A673 (cell line): ENCODE measurements around the gene WNT2. TPM values are rescaled to one million over a fixed set of nuclear protein-coding genes. Genes with fewer than 3 reads are reported as not detected.
A peak's percentile ranks its signal among the peaks of the same experiment; 100 is the strongest.

Experiments used
- BruUV-seq: library from RNA; stranded (reverse); fragments of 400-500 nt; replicated peaks from 2 replicates; lab custom pipeline; 2021; lab: Mats Ljungman, UMichigan
- CTCF ChIA-PET: fragments of 300-600 bp; sonication (Branson Sonifier 250); formaldehyde crosslinking; loops from one replicate; lab custom pipeline; 2022; ENCODE audit warnings: antibody characterized with exemption; lab: Charles Lee
- POLR2A ChIA-PET: fragments of 300-600 bp; sonication (Branson Sonifier 250); formaldehyde crosslinking; loops from one replicate; lab custom pipeline; 2022; ENCODE audit warnings: antibody characterized with exemption; ENCODE audit not compliant: low non-redundant PET; lab: Charles Lee
- DNase-seq: peaks from one replicate; pipeline ENCODE4 v3.0.0-alpha.2; 2015; ENCODE audit warnings: low spot score
- H3K27ac ChIP-seq: fragments of 200-600 bp; sonication (generic); 2 replicates; pipeline ENCODE4 v1.5.1; 2016; ENCODE audit warnings: mixed run types, low read depth, mild to moderate bottlenecking, mixed read lengths, antibody characterized with exemption, low read length; ENCODE audit not compliant: poor library complexity, severe bottlenecking
- H3K27me3 ChIP-seq: fragments of 200-600 bp; sonication (generic); replicated peaks from 2 replicates; pipeline ENCODE4 v1.6.1; 2017; ENCODE audit warnings: mixed run types, low read depth, mild to moderate bottlenecking, mixed read lengths, antibody characterized with exemption, low read length; ENCODE audit not compliant: insufficient read depth, poor library complexity
- H3K36me3 ChIP-seq: fragments of 200-600 bp; sonication (generic); 2 replicates; pipeline ENCODE4 v1.6.1; 2016; ENCODE audit warnings: mixed run types, mild to moderate bottlenecking, mixed read lengths, antibody characterized with exemption, low read length; ENCODE audit not compliant: insufficient read depth, poor library complexity, severe bottlenecking
- H3K4me1 ChIP-seq: fragments of 200-600 bp; sonication (generic); 2 replicates; pipeline ENCODE4 v1.6.1; 2017; ENCODE audit warnings: mixed run types, mild to moderate bottlenecking, mixed read lengths, antibody characterized with exemption, low read length; ENCODE audit not compliant: insufficient read depth, poor library complexity, severe bottlenecking
- H3K4me3 ChIP-seq: fragments of 200-600 bp; sonication (generic); 2 replicates; pipeline ENCODE4 v1.5.1; 2016; ENCODE audit warnings: low read depth, mixed run types, mild to moderate bottlenecking, mixed read lengths, low read length; ENCODE audit not compliant: poor library complexity, severe bottlenecking
- H3K9me3 ChIP-seq: fragments of 200-600 bp; sonication (generic); 2 replicates; pipeline ENCODE4 v1.6.1; 2016; ENCODE audit warnings: mixed run types, low read depth, mild to moderate bottlenecking, mixed read lengths, antibody characterized with exemption, low read length; ENCODE audit not compliant: poor library complexity, severe bottlenecking
- CTCF ChIP-seq: fragments of 300-800, 200-600 bp; sonication (generic); conservative IDR thresholded peaks from 2 replicates; pipeline ENCODE4 v1.5.1; 2017; ENCODE audit warnings: low read depth, mild to moderate bottlenecking, antibody characterized with exemption, low read length, moderate library complexity, mixed read lengths
- EZH2 ChIP-seq: fragments of 200-600 bp; sonication (generic); IDR thresholded peaks from 2 replicates; pipeline ENCODE4 v1.6.1; 2017; ENCODE audit warnings: borderline replicate concordance, low read depth, mild to moderate bottlenecking, mixed read lengths, antibody characterized with exemption, low read length; ENCODE audit not compliant: poor library complexity, severe bottlenecking
- intact Hi-C: fragments of 100-400 bp; cut with micrococcal nuclease; formaldehyde crosslinking; loops from one replicate; pipeline ENCODE4 v1.10.0; 2022; ENCODE audit not compliant: unreplicated experiment
- total RNA-seq: library from RNA; stranded (reverse); gene quantifications from 2 replicates; pipeline ENCODE4 v1.2.3, GENCODE V29; 2021

The WNT2 gene
- total RNA-seq, 1 experiment from 2014 or later, result not detected

GRCh38 chr7:117270371-117270770 is 52.5 kb downstream of the WNT2 start:
- ChIA-PET CTCF (no interaction called here), POLR2A (no interaction called here)
- intact Hi-C loops, result no loop called here
- Histone ChIP-seq H3K27ac (no peak overlapping the region), H3K27me3 (no peaks in the 10 kb centered on the region), H3K4me3 (no peak overlapping the region), H3K36me3 (no peaks in the 10 kb centered on the region), H3K4me1 (no peaks in the 10 kb centered on the region), H3K9me3 (no peaks in the 10 kb centered on the region)
- no peak for DNase-seq
- BruUV-seq, result no TSS peak
- no peak for TF ChIP-seq EZH2
- no peak for TF ChIP-seq CTCF

- H3K27me3 ChIP-seq, result no peaks in the 10 kb centered on the region
- no peaks in the 10 kb centered on the region for H3K4me1 ChIP-seq
- no peaks in the 10 kb centered on the region for H3K9me3 ChIP-seq
- DNase-seq, result no peak
- no peak overlapping the region for H3K4me3 ChIP-seq
- CTCF ChIA-PET, result no interaction called here
- no TSS peak for BruUV-seq
- H3K36me3 ChIP-seq, result no peaks in the 10 kb centered on the region
- no peak for TF ChIP-seq CTCF
- no peak for TF ChIP-seq EZH2
- POLR2A ChIA-PET, result no interaction called here
- intact Hi-C loops, result no loop called here
- H3K27ac ChIP-seq, result no peak overlapping the region
These were observed 53.0 kb downstream of the WNT2 start for GRCh38 chr7:117269886-117270285.

GRCh38 chr7:117269417-117269816 is 53.4 kb downstream of the WNT2 start:
- no peak for TF ChIP-seq EZH2
- TF ChIP-seq CTCF, result no peak
- no peaks in the 10 kb centered on the region for H3K9me3 ChIP-seq
- intact Hi-C loops, result no loop called here
- no peaks in the 10 kb centered on the region for H3K4me1 ChIP-seq
- no peaks in the 10 kb centered on the region for H3K36me3 ChIP-seq
- CTCF ChIA-PET, result no interaction called here
- peak; percentile 18 for DNase-seq
- H3K27ac ChIP-seq, result no peak overlapping the region
- no peak overlapping the region for H3K4me3 ChIP-seq
- POLR2A ChIA-PET, result no interaction called here
- no TSS peak for BruUV-seq
- no peaks in the 10 kb centered on the region for H3K27me3 ChIP-seq
